Measurements from ENCODE around the gene RABGAP1L. TPM values are rescaled to one million over a fixed set of nuclear protein-coding genes. Genes with fewer than 3 reads are reported as not detected.

Gene RABGAP1L
- polyA plus RNA-seq, 1 donor (not counting 4 experiments of a cell fraction or from before 2014, with no cell fraction given), result 24.2 TPM

- FAIRE-seq (no peak), DNase-seq (ENCODE audit: low read depth, low spot score) (no peak)
- Histone ChIP-seq H3K27me3 (ENCODE audit: control insufficient read depth, extremely low read depth, insufficient read depth, low read length) (no peaks in the 10 kb centered on the region), H3K4me3 (ENCODE audit: control insufficient read depth in 2 of 3, extremely low read depth in 1 of 3, insufficient read depth in 2 of 3, low read depth in 1 of 3, low read length in 3 of 3) (no peak overlapping the region), H3K4me1 (ENCODE audit: control insufficient read depth, extremely low read depth, insufficient read depth, low read length) (no peaks in the 10 kb centered on the region), H3K27ac (ENCODE audit: control insufficient read depth, insufficient read depth, low read length) (no peak overlapping the region), H3K9me1 (ENCODE audit: control insufficient read depth, extremely low read depth, insufficient read depth, low read length) (no peaks in the 10 kb centered on the region), H3K4me2 (ENCODE audit: control insufficient read depth, extremely low read depth, insufficient read depth, low read depth, low read length) (no peak overlapping the region), H4K20me1 (ENCODE audit: control insufficient read depth, extremely low read depth, insufficient read depth, low read length) (no peaks in the 10 kb centered on the region), H3K36me3 (ENCODE audit: control insufficient read depth in 2 of 2, extremely low read depth in 1 of 2, insufficient read depth in 2 of 2, low read length in 2 of 2) (no peaks in the 10 kb centered on the region), H2AFZ (ENCODE audit: control insufficient read depth, low read length) (no peak overlapping the region), H3K9me3 (ENCODE audit: control insufficient read depth, low read depth, low read length) (no peaks in the 10 kb centered on the region), H3K79me2 (ENCODE audit: control insufficient read depth, insufficient read depth, low read length) (no peaks in the 10 kb centered on the region), H3K9ac (ENCODE audit: control insufficient read depth, extremely low read depth, insufficient read depth, low read length) (no peak overlapping the region)
- dilution Hi-C loops (cut with MboI; ENCODE audit: extremely low pct_ligation_motif_present, low sequenced_read_pairs), result no loop called here
- TF ChIP-seq CTCF (optimal IDR thresholded peaks at IDR 0.05 in 1 of 3, IDR thresholded peaks at IDR 0.05 in 1 of 3, conservative IDR thresholded peaks at IDR 0.05 in 1 of 3; ENCODE audit: extremely low read depth in 1 of 3, insufficient read depth in 2 of 3, low read length in 3 of 3) (no peak), EZH2 (IDR thresholded peaks at IDR 0.05; ENCODE audit: low read length) (no peak)
These were observed 564.5 kb downstream of the RABGAP1L start for GRCh38 chr1:174723816-174724215.

GRCh38 chr1:174724219-174724618 is 564.9 kb downstream of the RABGAP1L start:
- H3K27ac ChIP-seq (ENCODE audit: control insufficient read depth, insufficient read depth, low read length), result no peak overlapping the region

More at GRCh38 chr1:174724219-174724618, 564.9 kb downstream of the RABGAP1L start:
- Histone ChIP-seq H4K20me1 (ENCODE audit: control insufficient read depth, extremely low read depth, insufficient read depth, low read length) (no peaks in the 10 kb centered on the region), H3K36me3 (ENCODE audit: control insufficient read depth in 2 of 2, extremely low read depth in 1 of 2, insufficient read depth in 2 of 2, low read length in 2 of 2) (no peaks in the 10 kb centered on the region), H2AFZ (ENCODE audit: control insufficient read depth, low read length) (no peak overlapping the region), H3K79me2 (ENCODE audit: control insufficient read depth, insufficient read depth, low read length) (no peaks in the 10 kb centered on the region), H3K4me2 (ENCODE audit: control insufficient read depth, extremely low read depth, insufficient read depth, low read depth, low read length) (no peak overlapping the region), H3K4me1 (ENCODE audit: control insufficient read depth, extremely low read depth, insufficient read depth, low read length) (no peaks in the 10 kb centered on the region), H3K27me3 (ENCODE audit: control insufficient read depth, extremely low read depth, insufficient read depth, low read length) (no peaks in the 10 kb centered on the region), H3K9ac (ENCODE audit: control insufficient read depth, extremely low read depth, insufficient read depth, low read length) (no peak overlapping the region), H3K4me3 (ENCODE audit: control insufficient read depth in 2 of 3, extremely low read depth in 1 of 3, insufficient read depth in 2 of 3, low read depth in 1 of 3, low read length in 3 of 3) (no peak overlapping the region), H3K9me3 (ENCODE audit: control insufficient read depth, low read depth, low read length) (no peaks in the 10 kb centered on the region), H3K9me1 (ENCODE audit: control insufficient read depth, extremely low read depth, insufficient read depth, low read length) (no peaks in the 10 kb centered on the region)
- TF ChIP-seq EZH2 (IDR thresholded peaks at IDR 0.05; ENCODE audit: low read length), result no peak
- TF ChIP-seq CTCF (optimal IDR thresholded peaks at IDR 0.05 in 1 of 3, IDR thresholded peaks at IDR 0.05 in 1 of 3, conservative IDR thresholded peaks at IDR 0.05 in 1 of 3; ENCODE audit: extremely low read depth in 1 of 3, insufficient read depth in 2 of 3, low read length in 3 of 3), result no peak
- no peak for FAIRE-seq
- no peak for DNase-seq (ENCODE audit: low read depth, low spot score)
- dilution Hi-C loops (cut with MboI; ENCODE audit: extremely low pct_ligation_motif_present, low sequenced_read_pairs), result no loop called here

Data from keratinocyte (primary cell).